CD4-positive, alpha-beta T cell treated with Interferon gamma for 1 hour (primary cell): Measurements from ENCODE around the gene DNAJC15.
A peak's percentile ranks its signal among the peaks of the same experiment; 100 is the strongest.

ENCODE experiments used
- DNase-seq: peaks from one replicate; pipeline ENCODE4 v3.0.0-alpha.2; 2020

The DNAJC15 gene

DNA sequence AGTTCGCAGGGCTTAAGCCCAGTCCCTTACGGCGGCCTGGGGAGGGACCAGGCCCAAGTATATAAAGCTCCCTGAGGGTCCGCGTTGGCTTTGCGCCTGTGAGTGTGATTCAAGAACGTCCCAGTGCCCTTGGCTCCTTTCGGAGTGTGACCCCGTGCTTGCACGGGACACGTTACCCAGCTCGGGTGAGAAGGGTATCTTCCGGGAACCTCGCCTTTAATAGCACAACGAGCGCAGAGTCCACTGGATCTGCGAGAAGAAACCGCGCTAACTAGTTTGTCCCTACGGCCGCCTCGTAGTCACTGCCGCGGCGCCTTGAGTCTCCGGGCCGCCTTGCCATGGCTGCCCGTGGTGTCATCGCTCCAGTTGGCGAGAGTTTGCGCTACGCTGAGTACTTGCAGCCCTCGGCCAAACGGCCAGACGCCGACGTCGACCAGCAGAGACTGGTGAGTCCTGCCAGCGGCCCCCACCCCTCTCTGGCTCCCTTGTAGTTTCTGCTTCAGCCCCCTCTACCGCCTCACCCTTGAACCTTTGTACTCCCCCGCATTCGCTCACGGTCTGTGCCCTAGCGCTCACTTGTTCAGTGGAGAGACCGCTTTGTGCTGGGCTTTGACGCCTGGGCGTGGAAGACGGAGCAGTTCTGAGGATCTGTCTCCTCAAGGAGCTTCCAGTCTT, at the start of gene DNAJC15:
TSS of gene DNAJC15 (plus strand) at position 298 of the 675 bp plus-strand sequence. CDS start at position 339, 41 bp downstream.
- DNase-seq: peak; percentile 83

DNA sequence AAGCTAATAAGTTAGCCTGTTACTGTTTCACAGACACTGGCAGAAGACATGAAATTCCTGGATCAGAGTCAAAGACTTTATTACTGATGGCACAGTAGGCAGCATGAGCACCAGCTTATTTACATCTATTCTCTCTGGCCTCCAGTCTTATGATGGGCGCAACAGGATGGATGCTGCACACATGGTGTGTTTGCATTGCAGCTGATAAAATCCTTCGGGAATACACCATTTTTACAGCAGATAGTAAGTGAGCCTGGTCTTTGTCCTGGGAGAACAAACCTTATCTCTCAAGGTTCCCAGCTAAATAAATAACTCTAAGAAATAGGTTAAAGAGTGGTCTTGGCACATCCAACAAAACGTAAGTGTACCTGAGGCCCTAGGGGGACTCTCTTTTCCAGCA, 47.3 kb upstream of the DNAJC15 start:
- DNase-seq: no peak

DNA sequence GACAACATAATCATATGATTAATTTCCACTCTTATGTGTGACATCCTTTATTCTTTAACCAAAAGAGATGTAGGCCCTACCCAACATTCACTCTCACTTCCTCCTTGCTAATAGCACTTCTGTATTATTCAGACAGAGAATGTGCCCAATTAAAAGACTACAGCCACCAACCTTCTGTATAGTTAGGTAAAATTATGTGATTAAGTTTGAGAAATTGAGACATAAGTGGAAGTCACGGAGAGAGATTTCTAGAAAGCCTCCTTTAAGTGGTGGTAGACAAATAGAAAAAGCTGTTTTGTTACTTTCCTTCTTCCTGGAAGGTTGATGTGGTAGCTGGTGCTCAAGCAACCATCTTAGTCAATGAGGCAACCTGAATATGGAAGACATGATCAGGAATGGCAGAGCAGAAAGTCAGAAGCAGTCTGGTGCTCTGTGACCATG, 46.1 kb upstream of the DNAJC15 start:
- no peak for DNase-seq

DNA sequence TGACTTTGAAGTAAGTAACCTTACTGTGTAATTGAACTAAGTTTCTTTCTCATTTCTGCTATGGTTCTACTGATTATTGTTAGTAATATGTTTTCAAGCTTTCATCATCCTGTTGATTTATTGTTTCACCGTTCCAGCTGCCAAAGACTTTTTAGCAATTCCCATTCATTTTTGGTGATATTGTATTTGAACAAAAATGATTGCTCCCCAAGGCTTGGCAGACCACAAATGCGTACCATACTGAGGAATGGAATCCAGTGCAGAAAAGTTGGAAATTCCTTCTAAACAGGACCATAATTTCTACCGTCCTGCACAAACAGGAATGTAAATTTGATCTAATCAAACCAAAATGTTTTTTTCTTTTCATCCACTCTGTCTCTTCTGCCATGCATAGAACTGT, 42.1 kb upstream of the DNAJC15 start:
- DNase-seq: no peak

DNA sequence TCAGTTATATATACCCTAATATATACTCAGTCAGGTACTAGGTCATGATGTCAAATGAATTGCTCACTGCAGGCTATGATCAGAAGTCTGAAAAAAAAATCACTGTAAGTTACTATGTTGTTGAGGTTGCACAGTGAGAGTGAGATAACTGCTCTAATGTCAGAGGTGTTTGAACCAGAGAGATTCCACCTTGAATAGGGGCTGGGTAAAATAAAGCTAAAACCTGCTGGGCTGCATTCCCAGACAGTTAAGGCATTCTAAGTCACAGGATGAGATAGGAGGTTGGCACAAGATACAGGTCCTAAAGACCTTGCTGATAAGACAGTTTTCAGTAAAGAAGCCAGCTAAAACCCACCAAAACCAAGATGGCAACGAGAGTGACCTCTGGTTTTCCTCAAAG, 41.5 kb upstream of the DNAJC15 start:
- no peak for DNase-seq

DNA sequence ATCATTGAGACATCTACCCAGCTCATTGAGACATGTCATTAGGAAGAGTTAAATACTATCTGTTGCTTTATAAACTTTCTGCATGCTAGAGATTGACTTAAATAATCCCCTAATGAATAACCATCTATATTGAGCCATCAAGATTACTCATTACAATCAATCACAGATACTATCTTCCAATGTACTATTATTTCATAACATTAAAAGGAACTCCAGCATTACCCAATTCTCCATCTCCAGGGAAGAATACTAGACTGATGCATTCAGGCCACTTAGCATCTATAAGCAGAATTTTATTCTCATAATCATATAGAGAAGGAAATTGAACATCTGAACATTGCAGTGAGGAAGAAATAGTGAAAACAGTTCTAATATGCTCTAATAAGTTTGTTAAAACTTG, 39.4 kb upstream of the DNAJC15 start:
- DNase-seq: no peak

DNA sequence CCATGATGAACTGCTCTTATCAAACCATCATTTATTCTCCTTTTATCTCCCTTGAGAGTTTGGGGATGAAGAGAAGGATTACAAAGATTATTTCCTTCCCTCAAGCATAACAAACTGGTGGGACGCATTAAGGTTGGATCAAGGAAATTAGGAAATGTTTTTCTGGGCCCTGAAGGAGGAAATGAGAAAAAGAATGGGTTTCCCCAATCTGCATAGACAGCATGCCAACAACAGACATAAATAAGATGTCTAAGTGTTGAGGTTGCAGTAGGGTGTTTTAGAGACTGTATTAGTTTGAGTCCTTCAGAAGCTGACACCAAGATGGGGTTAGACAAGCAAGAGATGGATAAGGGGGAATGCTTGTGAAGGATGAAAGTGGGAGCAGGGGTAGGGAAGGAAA, 38.7 kb upstream of the DNAJC15 start:
- no peak for DNase-seq

DNA sequence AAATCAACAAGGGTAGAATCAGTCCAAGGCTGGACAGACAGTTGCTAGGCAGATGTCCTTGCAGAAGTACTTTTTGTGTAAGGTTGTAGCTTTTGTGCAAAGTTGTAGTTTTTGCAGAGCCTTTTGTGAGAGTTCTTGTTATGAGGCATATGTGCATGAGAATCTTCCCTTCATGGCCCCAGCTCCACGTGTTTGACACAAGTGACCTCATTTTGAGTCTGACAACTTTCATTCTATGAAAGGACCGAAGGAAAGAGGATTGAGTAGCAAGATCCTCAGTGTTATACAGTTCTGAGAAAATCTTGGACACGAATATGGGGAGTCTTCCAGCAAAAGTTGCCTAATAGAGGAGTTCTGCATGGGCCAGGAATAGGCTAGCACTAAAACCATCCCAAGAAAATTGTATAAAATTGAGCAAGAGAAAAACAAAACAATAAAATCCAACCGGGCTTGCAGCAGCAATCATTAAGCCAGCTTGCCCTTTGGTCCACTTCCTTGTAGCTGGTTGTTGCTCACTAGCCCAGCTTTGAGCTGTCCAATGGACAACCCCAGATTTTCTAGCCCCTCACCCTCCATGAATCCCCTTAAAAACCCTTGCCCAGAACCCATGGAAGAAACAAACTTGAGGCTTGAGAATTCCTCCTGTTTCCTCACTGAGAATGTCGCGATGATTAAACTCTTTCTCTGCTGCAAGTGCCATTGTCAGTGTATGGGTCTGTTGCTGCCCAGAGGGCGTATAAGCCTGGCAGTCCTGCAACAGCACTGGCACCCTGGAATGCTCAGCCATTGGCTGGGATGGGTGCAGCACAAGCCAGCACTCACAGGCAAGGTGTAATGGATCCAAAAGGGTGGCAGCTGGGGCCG, 37.8 kb upstream of the DNAJC15 start:
- DNase-seq: no peak

DNA sequence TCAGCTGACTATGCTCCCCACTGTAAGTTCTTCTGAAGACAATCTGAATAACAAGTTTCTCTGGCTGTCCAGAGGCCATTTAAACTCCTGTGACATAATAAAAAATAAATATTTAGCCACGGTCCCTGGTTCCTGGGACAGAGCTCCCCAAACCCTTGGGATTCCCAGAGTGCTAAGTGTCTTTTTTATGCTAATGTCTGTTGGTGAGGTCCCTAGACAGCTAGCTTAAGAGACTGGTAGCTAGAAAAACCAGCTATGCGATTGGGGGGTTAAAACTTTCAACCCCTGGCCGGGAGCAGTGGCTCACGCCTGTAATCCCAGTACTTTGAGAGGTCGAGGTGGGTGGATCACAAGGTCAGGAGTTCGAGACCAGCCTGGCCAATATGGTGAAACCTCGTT, 37.2 kb upstream of the DNAJC15 start:
- DNase-seq: no peak

DNA sequence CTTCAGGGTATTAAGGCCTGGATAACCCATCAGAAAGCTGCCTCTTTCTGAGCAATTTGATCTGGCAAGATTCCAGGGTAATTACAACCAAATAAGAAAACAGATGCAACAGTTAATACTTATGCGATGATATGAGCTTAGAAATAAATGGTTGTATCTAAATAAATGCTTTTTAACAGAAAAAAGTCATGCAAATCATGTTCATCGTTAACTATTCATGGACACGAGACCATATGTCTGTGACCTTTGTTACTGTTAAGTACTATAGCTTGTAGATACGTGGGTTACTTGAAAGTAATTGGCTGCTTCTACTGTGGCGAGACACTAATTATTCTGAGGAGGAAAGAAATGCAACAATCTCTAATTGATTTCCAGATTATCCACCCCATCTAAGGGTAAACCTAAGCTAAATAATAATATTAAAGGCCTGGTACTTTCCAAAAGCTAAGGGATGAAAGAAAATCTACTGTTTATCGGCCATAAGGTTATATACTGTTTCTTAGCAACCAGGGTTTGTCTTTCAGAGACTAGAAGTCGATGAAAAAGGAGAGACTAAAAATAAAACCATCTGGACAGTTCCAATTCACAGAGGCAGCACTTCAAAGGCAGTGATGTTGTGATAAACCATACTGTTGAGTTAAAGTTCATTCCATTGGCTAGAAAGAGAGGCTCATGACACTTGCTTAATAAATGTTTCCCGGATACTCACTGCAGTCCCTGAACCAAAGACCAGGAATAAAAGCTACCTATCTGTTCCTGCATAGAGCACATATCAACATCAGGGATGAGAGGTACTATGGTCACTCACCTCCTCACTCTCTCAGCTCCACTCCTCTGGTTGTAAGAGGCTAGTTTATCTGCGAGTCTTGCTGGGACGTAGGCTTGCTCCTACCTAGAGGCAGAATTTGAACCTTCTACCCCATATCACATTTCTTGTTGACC, 32.8 kb upstream of the DNAJC15 start:
- no peak for DNase-seq

DNA sequence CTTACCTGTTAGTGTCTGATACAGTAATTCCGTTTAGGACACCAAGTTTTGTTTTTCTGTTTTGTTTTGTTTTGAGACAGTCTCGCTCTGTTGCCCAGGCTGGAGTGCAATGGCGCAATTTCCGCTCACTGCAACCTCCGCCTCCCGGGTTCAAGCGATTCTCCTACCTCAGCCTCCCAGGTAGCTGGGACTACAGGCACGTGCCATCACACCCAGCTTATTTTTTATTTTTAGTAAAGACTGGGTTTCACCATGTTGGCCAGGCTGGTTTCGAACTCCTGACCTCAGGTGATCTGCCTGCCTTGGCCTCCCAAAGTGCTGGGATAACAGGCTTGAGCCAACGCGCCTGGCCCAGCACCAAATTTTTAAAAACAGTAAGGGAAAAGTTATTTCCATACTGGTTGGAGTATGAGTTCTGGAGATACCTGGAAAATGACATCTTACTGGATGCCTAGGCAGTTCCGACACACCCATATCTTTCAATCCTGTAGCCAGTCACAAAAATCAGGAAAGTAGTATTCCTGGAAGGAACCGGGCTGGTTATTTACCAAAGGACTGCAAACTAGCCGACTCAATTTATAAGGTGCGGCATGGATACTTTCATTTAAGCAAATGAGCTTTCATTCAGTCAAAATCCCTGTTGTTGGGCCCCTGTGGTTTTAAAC, 32.0 kb upstream of the DNAJC15 start:
- peak; percentile 26 for DNase-seq

DNA sequence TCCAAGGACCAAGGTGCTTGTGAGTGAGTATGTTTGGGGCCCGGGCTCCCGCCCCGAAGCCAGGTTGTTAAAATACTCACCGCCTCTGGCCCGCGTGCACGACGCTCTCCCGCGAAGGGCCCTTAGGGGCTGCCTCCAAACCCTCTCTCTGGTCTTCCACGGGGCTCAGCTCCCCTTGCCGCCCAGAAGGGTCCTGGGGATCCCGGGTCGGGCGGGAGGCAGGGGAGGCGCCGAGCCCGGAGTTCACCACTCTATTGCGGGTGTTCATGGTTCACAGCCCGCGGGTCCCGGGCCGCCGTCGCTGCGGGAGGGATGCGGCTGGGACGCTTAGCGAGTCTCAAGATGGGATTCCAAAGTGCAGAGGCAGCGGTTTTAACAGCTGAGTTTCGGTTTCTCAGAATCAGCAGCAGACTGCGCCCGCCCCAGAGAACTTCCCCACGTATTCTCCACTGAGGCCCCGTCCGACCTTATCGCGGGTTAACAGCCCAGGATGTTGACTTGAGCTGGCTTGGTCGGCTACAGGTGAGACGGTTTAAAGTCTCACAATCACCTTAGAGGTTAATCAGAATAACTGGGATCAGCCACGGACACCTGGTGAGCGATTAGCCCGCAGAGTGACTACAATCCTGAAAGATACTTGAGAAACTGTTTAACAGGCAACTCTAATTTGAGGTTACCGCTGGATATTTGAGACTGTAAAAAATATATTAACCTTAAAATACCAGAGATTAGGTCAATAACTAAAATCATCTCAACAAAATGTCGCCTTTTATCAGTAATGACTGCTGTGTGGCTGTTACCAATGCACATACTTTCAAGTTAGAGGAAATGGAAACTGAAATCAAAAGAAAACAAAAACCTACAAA, 31.3 kb upstream of the DNAJC15 start, which contains the start of gene EPSTI1:
TSS of gene EPSTI1 (minus strand) at position 344 of the 866 bp plus-strand sequence. CDS start at position 268, 76 bp downstream.
- peak; percentile 87 for DNase-seq

DNA sequence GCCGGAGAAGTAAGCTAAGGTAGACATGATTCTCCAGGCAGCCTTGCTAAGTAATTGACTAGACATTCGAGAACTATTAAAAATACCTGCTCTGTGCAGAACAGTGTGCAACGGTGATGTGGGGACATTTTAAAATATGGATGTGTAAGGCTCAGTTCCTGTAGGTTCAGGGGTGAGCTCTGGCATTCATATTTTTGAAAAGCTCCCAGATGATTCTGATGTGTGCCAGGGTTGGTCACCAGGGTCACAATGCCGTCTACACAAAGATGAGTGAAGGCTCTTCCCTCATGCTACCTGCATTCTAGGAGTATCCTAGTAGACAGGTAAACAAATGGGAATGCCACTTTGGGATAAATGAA, 30.6 kb upstream of the DNAJC15 start:
- DNase-seq: no peak

DNA sequence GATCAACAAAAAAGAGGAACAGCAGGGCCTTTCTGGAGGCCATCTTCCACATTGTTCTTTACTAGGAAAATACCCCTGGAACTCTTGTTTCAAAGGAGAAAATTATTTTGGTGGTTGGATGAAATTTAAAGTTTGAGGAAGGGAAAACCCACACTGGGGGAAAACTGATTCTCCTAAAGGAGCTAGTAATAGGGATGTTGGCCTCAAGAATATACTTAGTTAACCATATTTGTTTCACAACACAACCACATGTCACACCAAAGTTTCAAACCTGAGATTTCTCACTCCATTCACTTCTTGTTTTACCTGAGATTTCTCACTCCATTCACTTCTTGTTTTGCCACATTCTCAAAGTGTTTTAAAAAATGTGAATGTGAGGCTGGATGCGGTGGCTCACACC, 28.5 kb upstream of the DNAJC15 start:
- no peak for DNase-seq

DNA sequence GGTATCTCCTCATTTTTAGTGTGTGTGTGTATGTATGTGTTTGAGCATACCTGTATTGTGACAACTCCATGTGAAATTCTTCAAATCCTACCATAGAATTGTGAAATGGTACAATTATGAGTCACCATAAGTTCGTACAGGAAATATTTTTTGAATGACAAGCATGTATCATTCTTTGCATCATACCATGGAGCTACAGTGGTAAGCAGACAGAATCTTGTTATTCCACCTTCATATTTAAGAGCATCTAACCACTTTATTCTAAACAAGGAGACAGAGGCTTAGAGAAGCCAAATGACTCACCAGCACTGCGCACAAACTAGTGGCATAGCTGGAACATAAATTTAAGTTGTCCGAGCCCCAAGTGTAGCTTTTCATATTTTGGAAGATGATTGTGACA, 26.8 kb upstream of the DNAJC15 start:
- no peak for DNase-seq

DNA sequence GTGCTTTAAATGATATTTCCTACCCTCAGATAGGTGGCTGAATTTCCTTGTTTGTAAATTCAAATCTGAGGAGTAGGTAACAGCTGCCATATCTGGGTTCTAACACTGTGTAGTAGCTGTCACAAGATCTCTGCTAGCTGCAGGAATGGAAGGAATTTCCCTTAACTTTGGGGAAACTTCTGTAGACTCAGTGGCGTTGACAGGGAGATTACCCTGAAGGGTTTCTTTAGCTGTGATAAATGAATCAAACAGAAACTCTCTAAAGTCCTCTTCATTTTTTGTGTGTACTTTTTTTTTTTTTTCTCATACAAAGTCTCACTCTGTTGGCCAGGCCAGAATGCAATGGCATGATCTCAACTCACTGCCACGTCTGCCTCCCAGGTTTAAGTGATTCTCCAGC, 26.0 kb upstream of the DNAJC15 start:
- no peak for DNase-seq

DNA sequence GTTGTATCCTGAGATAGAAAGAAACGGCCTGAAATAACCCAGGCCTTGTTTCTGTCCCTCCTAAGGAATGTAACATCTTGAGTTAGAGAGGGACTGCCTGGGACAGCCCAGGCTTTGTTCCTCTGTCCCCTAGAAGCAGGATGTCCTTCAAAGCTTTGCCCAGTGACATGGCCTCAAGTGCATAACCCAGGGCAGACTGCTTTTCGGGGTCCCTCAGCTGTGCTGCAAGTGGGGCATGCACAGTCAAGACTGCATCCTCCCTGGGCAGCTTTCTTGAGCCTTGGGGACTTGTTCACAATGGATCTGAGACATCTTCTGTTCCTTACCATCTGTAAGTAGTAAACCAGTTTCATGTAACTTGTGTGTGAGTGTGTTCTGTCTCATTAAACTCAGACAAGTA, 23.9 kb upstream of the DNAJC15 start:
- no peak for DNase-seq

DNA sequence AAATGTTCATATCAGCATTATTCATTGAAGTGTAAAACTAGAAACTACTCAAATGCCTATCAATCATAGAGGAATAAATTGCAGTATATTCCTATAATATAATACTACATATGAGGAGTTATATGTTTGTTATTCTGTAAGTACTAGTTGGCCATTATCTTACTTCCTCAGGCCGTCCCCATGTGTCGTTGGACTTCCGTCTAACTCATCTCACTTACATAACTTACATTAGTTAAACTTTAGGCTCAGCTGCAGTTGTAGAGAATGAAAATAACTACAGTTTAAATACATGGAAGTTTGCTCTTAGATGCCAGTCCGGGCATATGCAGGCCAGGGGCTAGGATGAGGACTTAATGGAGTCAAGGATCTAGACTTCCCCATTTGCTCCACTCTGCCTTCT, 22.7 kb upstream of the DNAJC15 start:
- DNase-seq: no peak

DNA sequence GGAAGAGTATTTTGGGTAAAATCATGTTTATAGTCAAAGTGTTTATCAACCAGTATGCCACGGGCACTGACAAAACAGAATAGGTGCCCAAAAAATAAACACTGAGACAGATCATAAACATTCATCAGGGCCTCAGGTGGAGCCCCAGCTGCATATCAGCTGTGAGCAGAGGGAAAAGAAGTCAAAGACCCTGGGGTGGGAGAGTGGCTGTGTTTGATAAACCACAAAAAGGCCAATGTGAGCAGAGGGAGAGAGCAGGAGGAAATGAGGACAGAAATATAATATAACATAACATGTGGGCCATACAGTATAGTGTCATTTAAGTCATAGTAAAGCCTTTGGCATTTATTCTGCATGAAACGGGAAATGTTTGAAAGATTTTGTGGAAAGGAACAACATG, 21.4 kb upstream of the DNAJC15 start:
- no peak for DNase-seq

DNA sequence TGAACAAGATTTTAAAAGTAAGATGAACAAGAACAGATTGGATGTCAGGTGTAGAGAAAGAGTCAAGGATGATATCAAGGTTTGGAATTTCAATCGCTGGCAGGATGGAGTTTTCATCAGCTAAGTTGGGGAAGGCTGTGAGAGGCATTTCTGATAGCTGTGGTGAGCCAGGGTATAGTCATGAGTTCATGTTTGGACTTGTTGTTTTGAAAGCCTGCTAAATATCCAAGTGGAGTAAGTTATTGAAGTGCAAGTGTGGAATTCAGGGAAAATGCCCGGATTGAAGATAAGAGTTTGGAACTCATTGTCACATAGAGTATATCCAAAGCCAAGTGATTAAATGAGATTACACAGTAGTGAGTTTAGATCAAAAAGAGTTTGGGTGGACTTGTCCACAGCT, 20.4 kb upstream of the DNAJC15 start:
- DNase-seq: no peak

DNA sequence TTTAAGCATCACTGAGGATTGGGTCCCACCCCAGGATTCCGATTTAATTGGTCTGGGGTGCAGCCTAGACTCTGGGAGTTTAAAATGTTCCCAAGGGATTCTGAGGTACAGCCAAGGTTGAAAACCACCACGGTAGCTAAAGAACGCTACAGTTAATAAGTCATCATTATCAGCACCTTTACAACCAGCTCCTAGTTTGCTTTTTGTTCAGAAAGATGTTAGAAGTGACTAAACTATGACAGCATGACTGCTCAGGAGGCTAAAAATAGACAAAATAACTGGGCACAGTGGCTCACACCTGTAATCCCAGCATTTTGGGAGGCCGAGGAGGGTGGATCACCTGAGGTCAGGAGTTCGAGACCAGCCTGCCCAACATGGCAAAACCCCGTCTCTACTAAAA, 19.7 kb upstream of the DNAJC15 start:
- DNase-seq: no peak
